ENCODE results near the gene ROR2.
A peak's percentile ranks its signal among the peaks of the same experiment; 100 is the strongest.
"Not testable (repeated sequence)": the region's sequence is repeated elsewhere in the genome, so short reads cannot be mapped to it uniquely, and the experiment has no call there.

The ROR2 gene

GRCh38 chr9:91814201-91814600, 135.8 kb downstream of the ROR2 start:
- DNase-seq, result no peak

GRCh38 chr9:91813176-91813795, 136.7 kb downstream of the ROR2 start:
- no peak for DNase-seq

GRCh38 chr9:91812191-91812590, 137.8 kb downstream of the ROR2 start:
- DNase-seq, result no peak

GRCh38 chr9:91811024-91811909, 138.8 kb downstream of the ROR2 start:
- DNase-seq, result no peak

GRCh38 chr9:91810286-91810905, 139.6 kb downstream of the ROR2 start:
- no peak for DNase-seq

- no peak for DNase-seq
Observed at GRCh38 chr9:91809581-91810285, 140.3 kb downstream of the ROR2 start.

GRCh38 chr9:91807643-91808246, 142.3 kb downstream of the ROR2 start:
- no peak for DNase-seq

- no peak for DNase-seq
Observed at GRCh38 chr9:91805031-91805430, 145.0 kb downstream of the ROR2 start.

GRCh38 chr9:91803970-91804752, 145.9 kb downstream of the ROR2 start:
- DNase-seq, result no peak

GRCh38 chr9:91803151-91803940, 146.7 kb downstream of the ROR2 start:
- no peak for DNase-seq

- no peak for DNase-seq
Observed at GRCh38 chr9:91802391-91802790, 147.6 kb downstream of the ROR2 start.

- no peak for DNase-seq
Observed at GRCh38 chr9:91800473-91801030, 149.5 kb downstream of the ROR2 start.

GRCh38 chr9:91799113-91799744, 150.8 kb downstream of the ROR2 start:
- DNase-seq, result no peak

- DNase-seq, result peak; percentile 53
Observed at GRCh38 chr9:91798273-91799112, 151.5 kb downstream of the ROR2 start.

- not testable (repeated sequence) for DNase-seq
Observed at GRCh38 chr9:91797517-91797916, 152.5 kb downstream of the ROR2 start.

- peak; percentile 44 for DNase-seq
Observed at GRCh38 chr9:91796516-91796915, 153.5 kb downstream of the ROR2 start.

GRCh38 chr9:91795598-91796241, 154.3 kb downstream of the ROR2 start:
- DNase-seq, result no peak

- DNase-seq, result not testable (repeated sequence)
Observed at GRCh38 chr9:91793371-91793770, 156.7 kb downstream of the ROR2 start.

- no peak for DNase-seq
Observed at GRCh38 chr9:91790917-91791316, 159.1 kb downstream of the ROR2 start.
